NCI-H2227 (cell line): ENCODE data around the gene GSTO1.
"Not testable (repeated sequence)": the region's sequence is repeated elsewhere in the genome, so short reads cannot be mapped to it uniquely, and the experiment has no call there.

Experiments used
- DNase-seq: peaks from one replicate; lab custom pipeline; 2025; ENCODE audit not compliant: unreplicated experiment; lab: John Stamatoyannopoulos, UW

The GSTO1 gene

DNA sequence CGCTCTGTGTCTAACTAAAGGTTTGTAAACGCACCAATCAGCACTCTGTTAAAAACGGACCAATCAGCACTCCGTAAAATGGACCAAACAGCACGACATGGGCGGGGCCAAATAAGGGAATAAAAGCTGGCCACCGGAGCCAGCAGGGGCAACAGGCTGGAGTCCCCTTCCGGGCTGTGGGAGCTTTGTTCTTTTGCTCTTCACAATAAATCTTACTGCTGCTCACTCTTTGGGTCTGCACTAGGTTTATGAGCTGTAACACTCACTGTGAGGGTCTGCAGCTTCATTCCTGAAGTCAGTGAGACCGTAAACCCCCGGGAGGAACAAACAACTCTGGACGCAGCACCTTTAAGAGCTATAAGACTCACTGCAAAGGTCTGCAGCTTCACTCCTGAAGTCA lies 5.8 kb upstream of the GSTO1 start:
- DNase-seq, result not testable (repeated sequence)

DNA sequence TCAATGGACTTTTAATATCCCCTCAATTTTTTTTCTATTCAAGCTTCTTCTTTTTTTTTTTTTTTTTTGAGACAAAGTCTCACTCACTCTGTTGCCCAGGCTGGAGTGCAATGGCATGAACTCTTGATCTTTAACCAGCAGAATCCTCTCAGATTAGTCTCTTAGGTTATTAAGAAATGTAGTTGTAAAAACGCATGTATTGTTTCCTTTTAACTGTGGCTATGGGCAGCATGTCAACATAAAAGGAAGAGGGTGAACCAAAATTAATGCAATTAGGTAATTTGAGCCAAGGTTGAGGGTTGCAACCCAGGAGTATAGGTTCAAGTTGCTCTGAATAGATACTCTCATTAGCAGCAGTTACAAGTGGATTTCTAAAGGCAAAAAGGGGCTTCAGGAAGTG lies 4.3 kb upstream of the GSTO1 start:
- DNase-seq, result no peak

- DNase-seq, result no peak
These were observed 3.2 kb upstream of the GSTO1 start for GRCh38 chr10:104251443-104251842.

GRCh38 chr10:104252368-104252767 lies 2.3 kb upstream of the GSTO1 start:
- no peak for DNase-seq

- no peak for DNase-seq
These were observed 1.6 kb upstream of the GSTO1 start for GRCh38 chr10:104253106-104253505.

DNA sequence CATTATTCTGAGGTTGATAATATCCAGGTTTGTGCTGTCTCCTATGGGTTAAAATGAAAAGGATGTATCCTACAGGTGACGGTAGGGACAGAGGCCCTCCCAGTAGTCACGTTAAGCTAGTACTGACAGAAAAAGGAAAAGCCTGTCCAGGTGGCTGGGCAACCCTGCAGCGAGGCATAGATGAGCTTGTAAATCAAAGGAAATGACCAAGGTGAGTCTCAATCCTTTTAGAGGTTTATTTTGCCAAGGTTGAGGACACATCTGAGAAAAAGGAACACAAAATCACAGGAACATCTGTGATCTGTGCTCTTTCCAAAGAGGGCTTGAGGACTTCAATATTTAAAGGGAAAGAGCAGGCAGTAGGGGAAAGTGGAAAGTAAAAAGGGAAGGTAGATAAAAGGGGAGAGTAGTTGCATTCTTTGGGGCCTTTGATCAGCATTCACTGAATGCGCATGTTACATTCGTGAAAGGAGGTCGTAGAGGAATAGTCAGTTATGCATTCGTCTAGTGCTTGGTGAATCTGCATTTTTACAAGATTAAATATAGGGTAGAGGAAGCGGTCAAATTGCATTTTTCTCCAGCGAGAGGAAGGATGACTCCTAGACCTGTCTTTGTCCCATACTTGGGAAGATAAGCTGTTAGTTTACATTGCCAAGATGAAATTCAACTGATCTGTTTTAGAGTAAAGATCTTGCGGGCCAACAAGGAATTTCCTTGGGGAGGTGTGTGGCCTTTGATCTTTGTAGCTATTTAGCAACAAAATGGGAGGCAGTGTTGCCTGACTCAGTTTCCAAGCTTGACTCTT lies 884 bp upstream of the GSTO1 start:
- no peak for DNase-seq

DNA sequence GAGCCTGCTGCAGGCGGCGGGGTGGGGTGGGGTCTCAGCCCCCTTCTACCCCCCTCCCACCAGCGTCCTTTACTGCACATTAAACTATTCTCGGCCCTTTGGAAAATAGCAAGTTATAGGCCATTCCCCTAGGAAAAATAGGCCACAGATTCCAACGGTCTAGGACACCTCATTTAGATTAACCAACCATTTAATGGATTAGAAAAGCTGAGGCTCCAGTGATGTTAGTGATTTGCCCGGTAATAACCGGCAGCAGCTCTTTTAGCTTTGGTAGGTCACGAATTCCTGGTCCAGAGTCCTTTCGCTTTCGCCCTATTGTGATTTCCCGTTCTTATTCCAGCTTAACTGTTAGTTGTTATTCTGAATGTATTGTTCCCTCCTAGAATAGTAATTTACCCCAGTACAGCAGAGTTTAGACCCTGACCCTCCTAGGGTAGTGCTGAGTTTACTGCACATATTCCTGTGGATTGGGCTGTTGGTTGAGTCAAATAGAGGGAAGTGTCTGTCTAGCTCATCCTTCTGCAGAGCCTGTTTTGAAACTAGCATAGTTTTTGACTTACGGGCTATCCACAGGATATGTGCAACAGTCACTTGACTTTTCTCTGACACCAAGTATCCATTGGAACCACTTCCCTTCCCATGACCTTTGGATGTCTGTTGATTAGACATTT lies 754 bp downstream of the GSTO1 start:
- no peak for DNase-seq

- DNase-seq, result no peak
These were observed 1.8 kb downstream of the GSTO1 start for GRCh38 chr10:104256335-104256961.

DNA sequence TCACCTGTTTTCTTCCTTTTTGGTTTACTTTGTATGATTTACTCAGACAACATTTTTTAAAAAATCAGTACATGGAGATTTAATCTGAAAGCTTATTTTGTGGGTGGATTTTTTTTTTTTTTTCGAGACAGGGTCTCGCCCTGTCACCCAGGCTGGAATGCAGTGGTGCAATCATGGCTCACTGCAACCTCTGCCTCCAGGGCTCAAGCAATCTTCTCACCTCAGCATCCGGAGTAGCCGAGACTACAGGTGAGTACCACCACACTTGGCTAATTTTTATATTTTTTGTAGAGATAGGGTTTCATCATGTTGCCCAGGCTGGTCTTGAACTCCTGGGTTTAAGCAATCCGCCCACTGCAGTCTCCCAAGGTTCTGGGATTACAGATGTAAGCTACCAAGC lies 2.5 kb downstream of the GSTO1 start:
- no peak for DNase-seq

GRCh38 chr10:104258209-104258608 lies 3.5 kb downstream of the GSTO1 start:
- DNase-seq, result no peak

- no peak for DNase-seq
These were observed 4.8 kb downstream of the GSTO1 start for GRCh38 chr10:104259456-104259855.

- DNase-seq, result no peak
These were observed 5.5 kb downstream of the GSTO1 start for GRCh38 chr10:104259999-104260774.

GRCh38 chr10:104260775-104261115 lies 6.1 kb downstream of the GSTO1 start:
- no peak for DNase-seq

GRCh38 chr10:104262055-104262454 lies 7.4 kb downstream of the GSTO1 start:
- DNase-seq, result no peak

- no peak for DNase-seq
These were observed 10.1 kb downstream of the GSTO1 start for GRCh38 chr10:104264783-104265182.

DNA sequence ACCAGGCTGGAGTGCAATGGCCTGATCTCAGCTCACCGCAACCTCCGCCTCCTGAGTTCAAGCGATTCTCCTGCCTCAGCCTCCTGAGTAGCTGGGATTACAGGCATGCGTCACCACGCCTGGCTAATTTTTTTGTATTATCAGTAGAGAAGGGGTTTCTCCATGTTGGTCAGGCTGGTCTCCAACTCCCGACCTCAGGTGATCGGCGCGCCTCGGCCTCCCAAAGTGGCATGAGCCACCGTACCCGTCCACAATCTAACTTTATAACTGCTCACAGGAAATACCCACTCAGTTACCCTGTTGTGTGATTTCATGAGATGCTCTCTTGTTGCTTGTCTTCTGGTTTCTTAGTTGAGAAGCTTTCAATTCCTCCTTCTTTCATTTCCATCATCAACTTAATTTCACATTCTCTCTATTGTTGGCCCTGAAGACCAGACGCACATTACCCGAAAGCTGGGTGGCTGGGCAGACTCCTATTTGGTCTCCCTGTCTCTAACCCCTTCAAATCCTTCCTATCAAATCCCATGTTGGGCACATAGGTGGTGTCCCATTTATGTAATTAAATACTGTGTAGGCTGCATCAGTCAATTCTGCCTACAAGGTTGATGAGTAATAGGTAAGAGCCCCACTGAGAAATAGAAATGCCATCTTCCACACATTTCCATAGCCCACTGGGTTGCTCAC lies 13.2 kb downstream of the GSTO1 start:
- no peak for DNase-seq

- no peak for DNase-seq
These were observed 13.7 kb downstream of the GSTO1 start for GRCh38 chr10:104268405-104268712.

DNA sequence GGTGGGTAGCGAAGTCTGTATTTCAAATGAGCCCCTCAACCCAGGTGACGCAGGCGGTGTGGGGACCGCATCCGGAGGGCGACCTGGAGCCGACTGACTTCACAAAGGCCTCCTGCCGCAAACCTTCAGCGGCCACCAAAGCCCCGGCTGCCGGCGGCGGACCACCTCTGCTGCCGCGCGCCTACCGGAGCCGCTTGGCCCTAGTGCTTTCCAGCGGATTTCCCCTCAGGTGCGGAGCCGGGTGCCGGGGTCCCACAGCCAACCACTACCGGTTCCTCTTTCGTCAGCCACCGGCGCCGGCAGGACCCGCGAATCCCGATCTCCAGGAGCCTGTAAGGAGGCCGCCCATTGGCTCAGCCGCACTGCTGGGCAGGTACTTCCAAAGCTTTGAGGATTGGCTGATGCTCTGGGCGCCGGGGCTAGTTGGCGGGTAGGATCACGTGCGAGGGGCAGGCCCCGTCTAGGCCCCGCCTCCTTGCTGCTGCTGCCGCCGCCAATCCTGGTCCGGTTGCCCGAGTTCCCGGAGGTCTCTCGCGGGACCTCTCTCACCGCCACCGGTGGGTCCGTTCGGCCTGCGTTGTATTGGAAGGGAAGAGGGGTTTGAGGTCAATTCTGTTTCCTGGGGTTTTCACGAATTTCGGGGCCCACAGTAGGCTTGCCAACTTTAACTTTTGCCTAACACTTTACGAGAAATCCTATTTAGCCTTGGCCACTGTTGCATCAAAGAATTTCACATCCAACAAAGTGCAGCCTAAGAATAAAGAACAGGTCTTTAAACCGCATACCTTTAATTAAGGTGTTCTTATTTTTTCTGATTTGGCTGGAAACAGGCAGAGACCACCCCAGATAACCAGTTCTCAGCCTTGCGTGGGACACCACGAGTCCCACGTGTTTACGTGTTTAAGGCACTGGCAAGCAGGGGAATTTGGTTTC lies 14.3 kb downstream of the GSTO1 start, which contains the start of gene GSTO2:
GSTO2 (plus strand) TSS at position 472 of the 933 bp plus-strand sequence. CDS start 5,732 bp downstream, outside the sequence.
- DNase-seq, result peak; percentile 95

GRCh38 chr10:104273286-104273685 lies 18.6 kb downstream of the GSTO1 start:
- DNase-seq, result no peak
